ENCODE data around the gene THADA.

The THADA gene

DNA sequence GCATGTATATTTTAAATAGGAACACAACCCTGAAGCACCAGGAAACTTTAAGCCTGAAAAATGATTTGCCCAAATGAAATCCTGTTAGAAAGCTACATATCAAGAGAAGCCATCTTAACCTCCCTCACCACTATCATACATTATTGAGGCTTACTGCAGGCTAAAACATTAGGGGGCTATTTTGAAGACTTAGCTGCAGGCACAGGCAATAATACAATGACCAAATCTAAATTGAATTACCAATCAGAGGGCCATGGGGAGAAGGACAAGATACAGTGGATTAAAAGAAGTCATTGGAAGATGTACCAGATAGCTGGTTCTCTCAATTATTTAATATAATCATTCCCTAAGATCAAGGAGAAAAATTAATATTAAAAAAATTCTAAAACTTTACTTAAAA lies 73.7 kb downstream of the THADA start:
- TF ChIP-seq TAF1 (IDR thresholded peaks at IDR 0.05; ENCODE audit: borderline replicate concordance, insufficient read depth, low read length) (no peak), FOXP2 (optimal IDR thresholded peaks at IDR 0.05; ENCODE audit: borderline replicate concordance, extremely low read depth, extremely low read length, insufficient read depth) (no peak), POLR2AphosphoS5 (IDR thresholded peaks at IDR 0.05; ENCODE audit: low read depth, low read length) (no peak), SIN3A (IDR thresholded peaks at IDR 0.05; ENCODE audit: borderline replicate concordance, insufficient read depth, low read length) (no peak)
- TF ChIP-seq, protein P1, sequence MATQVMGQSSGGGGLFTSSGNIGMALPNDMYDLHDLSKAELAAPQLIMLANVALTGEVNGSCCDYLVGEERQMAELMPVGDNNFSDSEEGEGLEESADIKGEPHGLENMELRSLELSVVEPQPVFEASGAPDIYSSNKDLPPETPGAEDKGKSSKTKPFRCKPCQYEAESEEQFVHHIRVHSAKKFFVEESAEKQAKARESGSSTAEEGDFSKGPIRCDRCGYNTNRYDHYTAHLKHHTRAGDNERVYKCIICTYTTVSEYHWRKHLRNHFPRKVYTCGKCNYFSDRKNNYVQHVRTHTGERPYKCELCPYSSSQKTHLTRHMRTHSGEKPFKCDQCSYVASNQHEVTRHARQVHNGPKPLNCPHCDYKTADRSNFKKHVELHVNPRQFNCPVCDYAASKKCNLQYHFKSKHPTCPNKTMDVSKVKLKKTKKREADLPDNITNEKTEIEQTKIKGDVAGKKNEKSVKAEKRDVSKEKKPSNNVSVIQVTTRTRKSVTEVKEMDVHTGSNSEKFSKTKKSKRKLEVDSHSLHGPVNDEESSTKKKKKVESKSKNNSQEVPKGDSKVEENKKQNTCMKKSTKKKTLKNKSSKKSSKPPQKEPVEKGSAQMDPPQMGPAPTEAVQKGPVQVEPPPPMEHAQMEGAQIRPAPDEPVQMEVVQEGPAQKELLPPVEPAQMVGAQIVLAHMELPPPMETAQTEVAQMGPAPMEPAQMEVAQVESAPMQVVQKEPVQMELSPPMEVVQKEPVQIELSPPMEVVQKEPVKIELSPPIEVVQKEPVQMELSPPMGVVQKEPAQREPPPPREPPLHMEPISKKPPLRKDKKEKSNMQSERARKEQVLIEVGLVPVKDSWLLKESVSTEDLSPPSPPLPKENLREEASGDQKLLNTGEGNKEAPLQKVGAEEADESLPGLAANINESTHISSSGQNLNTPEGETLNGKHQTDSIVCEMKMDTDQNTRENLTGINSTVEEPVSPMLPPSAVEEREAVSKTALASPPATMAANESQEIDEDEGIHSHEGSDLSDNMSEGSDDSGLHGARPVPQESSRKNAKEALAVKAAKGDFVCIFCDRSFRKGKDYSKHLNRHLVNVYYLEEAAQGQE (IDR thresholded peaks at IDR 0.05; ENCODE audit: insufficient read depth in 1 of 2, low read depth in 2 of 2, low read length in 2 of 2), result no peak

DNA sequence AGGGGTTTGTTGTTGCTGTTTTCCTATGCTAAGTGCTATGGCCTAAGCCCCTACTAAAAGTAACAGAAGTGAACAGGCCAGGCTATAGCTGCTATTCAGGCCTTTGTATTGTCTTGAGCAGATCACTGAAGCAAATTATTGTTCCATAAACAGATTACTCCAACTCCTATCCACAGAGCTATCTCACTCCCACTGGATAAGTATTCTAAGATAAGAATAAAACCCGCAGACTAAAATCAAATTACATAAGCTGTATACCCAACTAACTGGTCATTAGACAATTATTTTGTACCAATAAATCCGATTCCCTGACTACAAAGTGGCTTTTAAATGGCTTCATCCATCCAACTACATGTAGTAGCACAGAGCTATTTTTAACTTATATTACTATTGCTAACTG lies 74.3 kb downstream of the THADA start:
- TF ChIP-seq TAF1 (IDR thresholded peaks at IDR 0.05; ENCODE audit: borderline replicate concordance, insufficient read depth, low read length), result no peak
- TF ChIP-seq SIN3A (IDR thresholded peaks at IDR 0.05; ENCODE audit: borderline replicate concordance, insufficient read depth, low read length), result no peak
- no peak for TF ChIP-seq FOXP2 (optimal IDR thresholded peaks at IDR 0.05; ENCODE audit: borderline replicate concordance, extremely low read depth, extremely low read length, insufficient read depth)
- TF ChIP-seq, protein P1 (IDR thresholded peaks at IDR 0.05; ENCODE audit: insufficient read depth in 1 of 2, low read depth in 2 of 2, low read length in 2 of 2), result no peak
- TF ChIP-seq POLR2AphosphoS5 (IDR thresholded peaks at IDR 0.05; ENCODE audit: low read depth, low read length), result no peak

DNA sequence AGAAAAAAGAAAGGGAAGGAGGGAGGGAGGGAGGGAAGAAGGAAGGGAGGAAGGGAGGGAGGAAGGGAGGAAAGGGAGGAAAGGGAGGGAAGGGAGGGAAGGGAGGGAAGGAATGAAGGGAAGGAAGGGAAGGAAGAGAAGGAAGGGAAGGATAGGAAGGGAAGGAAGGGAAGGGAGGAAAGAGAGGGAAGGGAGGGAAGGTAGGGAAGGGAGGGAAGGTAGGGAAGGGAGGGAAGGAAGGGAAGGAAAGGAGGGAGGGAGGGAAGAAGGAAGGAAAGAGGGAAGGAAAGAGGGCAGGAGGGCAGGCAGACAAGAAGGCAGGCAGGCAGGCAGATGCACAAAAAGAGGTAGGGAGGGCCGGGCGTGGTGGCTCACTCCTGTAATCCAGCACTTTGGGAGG lies 74.9 kb downstream of the THADA start:
- TF ChIP-seq FOXP2 (optimal IDR thresholded peaks at IDR 0.05; ENCODE audit: borderline replicate concordance, extremely low read depth, extremely low read length, insufficient read depth) (no peak), SIN3A (IDR thresholded peaks at IDR 0.05; ENCODE audit: borderline replicate concordance, insufficient read depth, low read length) (no peak), TAF1 (IDR thresholded peaks at IDR 0.05; ENCODE audit: borderline replicate concordance, insufficient read depth, low read length) (no peak), POLR2AphosphoS5 (IDR thresholded peaks at IDR 0.05; ENCODE audit: low read depth, low read length) (no peak)
- TF ChIP-seq, protein P1 (IDR thresholded peaks at IDR 0.05; ENCODE audit: insufficient read depth in 1 of 2, low read depth in 2 of 2, low read length in 2 of 2), result no peak

DNA sequence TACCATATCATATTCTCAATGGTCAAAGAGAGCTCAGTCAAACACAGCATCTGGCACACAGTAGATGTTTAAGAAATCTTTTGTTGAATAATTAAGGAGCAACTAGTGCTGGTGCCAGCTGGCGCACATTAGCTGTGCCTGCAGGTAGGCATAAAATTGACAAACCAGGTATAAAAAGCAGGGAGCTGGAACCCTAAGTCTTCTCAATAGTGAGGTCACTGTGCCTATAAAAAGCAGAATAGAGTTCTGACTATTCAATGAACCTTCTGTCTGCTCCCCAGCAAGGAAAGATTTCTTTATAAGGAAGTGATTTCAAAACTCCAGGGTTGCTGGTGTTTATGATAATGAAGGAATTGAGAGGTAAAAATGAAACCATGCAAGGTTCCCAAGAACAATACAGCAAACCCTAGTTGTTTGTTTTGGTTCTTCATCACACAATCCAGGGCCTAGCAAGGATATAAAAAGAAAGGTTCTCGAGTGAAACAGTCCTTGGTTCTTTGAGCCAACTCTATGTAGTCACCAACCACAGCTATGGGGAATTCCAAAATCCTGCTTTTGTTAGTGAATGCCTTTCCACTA lies 76.1 kb downstream of the THADA start:
- TF ChIP-seq, protein P1 (IDR thresholded peaks at IDR 0.05; ENCODE audit: insufficient read depth in 1 of 2, low read depth in 2 of 2, low read length in 2 of 2), result no peak
- TF ChIP-seq FOXP2 (optimal IDR thresholded peaks at IDR 0.05; ENCODE audit: borderline replicate concordance, extremely low read depth, extremely low read length, insufficient read depth) (no peak), TAF1 (IDR thresholded peaks at IDR 0.05; ENCODE audit: borderline replicate concordance, insufficient read depth, low read length) (no peak), SIN3A (IDR thresholded peaks at IDR 0.05; ENCODE audit: borderline replicate concordance, insufficient read depth, low read length) (no peak), POLR2AphosphoS5 (IDR thresholded peaks at IDR 0.05; ENCODE audit: low read depth, low read length) (no peak)
